Fibroblast of mammary gland (primary cell): ENCODE results near the gene DNAH11.
"Not testable (repeated sequence)": the region's sequence is repeated elsewhere in the genome, so short reads cannot be mapped to it uniquely, and the experiment has no call there.

Experiments
- DNase-seq: peaks from one replicate; pipeline ENCODE4 v3.0.0-alpha.2; 2010; ENCODE audit warnings: low read depth
- H3K4me3 ChIP-seq: 2 replicates; pipeline ENCODE4 v1.5.1; 2011; ENCODE audit warnings: low read depth, mild to moderate bottlenecking, low read length, moderate library complexity; ENCODE audit not compliant: control insufficient read depth
- CTCF ChIP-seq: conservative IDR thresholded peaks from 2 replicates; pipeline ENCODE4 v1.5.1; 2011; ENCODE audit warnings: low read depth, low read length, inconsistent platforms; ENCODE audit not compliant: control insufficient read depth, insufficient read depth

The DNAH11 gene

GRCh38 chr7:21722371-21722770 is 179.5 kb downstream of the DNAH11 start:
- H3K4me3 ChIP-seq, result no peak overlapping the region
- no peak for DNase-seq
- TF ChIP-seq CTCF, result no peak

- DNase-seq, result no peak
- no peak overlapping the region for H3K4me3 ChIP-seq
- TF ChIP-seq CTCF, result no peak
These were observed 181.7 kb downstream of the DNAH11 start for GRCh38 chr7:21724562-21724961.

DNA sequence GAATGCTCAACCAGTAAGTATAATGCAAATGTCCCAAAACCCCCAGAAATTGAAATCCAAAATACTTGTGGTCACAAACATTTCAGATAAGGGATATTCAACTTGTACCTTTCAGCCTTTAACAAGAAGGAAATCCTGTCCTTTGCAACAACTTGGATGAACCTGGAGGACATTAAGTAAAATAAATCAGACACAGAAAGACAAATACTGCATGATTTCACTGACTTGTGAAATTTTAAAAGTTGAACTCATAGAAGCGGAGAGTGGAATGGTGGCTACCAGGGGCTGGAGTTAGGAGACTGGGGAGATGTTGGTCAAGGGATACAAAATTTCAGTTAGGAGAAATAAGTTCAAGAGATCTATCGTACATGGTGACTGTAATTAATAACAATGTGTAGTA is 187.6 kb downstream of the DNAH11 start:
- TF ChIP-seq CTCF, result no peak
- no peak overlapping the region for H3K4me3 ChIP-seq
- DNase-seq, result no peak

- no peak overlapping the region for H3K4me3 ChIP-seq
- TF ChIP-seq CTCF, result no peak
- DNase-seq, result no peak
These were observed 189.1 kb downstream of the DNAH11 start for GRCh38 chr7:21731977-21732376.

- not testable (repeated sequence) for H3K4me3 ChIP-seq, DNase-seq
These were observed 190.1 kb downstream of the DNAH11 start for GRCh38 chr7:21732956-21733355.

- TF ChIP-seq CTCF, result no peak
- H3K4me3 ChIP-seq, result no peak overlapping the region
- DNase-seq, result no peak
These were observed 191.0 kb downstream of the DNAH11 start for GRCh38 chr7:21733837-21734236.

- no peak overlapping the region for H3K4me3 ChIP-seq
- no peak for DNase-seq
- TF ChIP-seq CTCF, result no peak
These were observed 200.7 kb downstream of the DNAH11 start for GRCh38 chr7:21743493-21743892.
